HG03064 (cell line): Measurements from ENCODE around the gene ATP6V1B1.

Experiments used
- ATAC-seq: cut with Tn5 transposase; IDR thresholded peaks from one replicate; pipeline ENCODE4 v1.9.1; 2021; ENCODE audit warnings: low read depth; ENCODE audit not compliant: unreplicated experiment

Gene ATP6V1B1

DNA sequence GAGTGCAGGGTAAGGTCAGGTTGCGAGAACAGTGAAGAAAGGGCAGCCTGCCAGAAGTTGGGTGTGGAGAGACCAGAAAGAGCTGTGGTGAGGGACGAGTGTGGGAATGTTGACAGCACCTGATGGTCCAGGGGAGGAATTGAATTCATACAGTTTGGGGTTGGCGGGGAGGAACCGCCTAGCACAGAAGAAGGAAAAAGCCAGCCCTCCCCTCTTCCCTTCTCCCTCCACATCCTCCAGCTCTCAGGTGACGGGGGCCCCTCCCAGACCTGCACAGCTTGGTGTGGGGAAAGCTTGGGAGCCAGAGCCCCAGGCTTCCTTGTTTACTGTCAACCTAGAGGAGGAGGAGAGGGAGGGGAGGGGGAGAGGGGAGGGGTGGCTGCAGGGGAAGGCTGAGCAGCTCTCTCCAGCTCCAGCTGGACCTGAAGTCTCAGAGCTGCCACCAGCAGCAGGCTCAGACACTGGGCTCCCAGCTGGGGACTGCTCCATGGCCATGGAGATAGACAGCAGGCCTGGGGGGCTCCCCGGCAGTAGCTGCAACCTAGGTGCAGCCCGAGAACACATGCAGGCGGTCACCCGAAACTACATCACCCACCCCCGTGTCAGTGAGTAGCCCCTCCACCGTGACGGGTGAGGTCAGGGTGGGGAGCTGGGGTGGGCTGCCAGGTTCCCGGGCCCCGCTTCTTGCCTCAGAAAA is at the start of gene ATP6V1B1:
TSS of gene ATP6V1B1 (plus strand) at position 433 of the 697 bp plus-strand sequence. CDS start at position 488, 55 bp downstream.
- no peak for ATAC-seq

- ATAC-seq: no peak
Observed at GRCh38 chr2:70886541-70886987, 49.1 kb upstream of the ATP6V1B1 start.

- ATAC-seq: no peak
Observed at GRCh38 chr2:70887208-70887549, 48.5 kb upstream of the ATP6V1B1 start.

- ATAC-seq: no peak
Observed at GRCh38 chr2:70887550-70888246, 48.0 kb upstream of the ATP6V1B1 start.

DNA sequence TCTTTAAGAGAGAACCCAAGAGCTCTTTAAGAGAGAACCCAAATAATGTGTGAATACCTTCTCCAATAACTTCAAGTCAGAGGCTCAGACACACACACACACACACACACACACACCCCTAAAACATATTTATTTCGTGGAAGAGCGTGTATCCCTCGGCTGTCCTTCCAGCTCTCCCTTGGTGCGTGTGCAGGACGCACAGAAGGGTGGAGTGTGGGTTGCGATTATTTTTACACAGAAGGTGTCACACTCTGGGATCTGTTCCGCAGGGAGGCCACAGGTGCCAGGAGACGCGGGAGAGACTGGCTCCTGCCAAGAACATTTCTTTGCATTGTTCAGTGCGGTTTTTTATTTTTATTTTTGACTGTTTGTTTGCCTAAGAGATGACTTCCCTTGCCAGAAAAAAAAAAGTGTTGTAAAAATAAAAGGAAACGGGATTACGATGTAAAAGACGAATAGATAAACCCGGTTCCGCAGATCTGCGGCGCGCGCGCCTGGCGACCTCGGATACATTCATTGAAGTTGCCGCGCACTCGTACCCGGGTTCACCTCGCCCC is 47.3 kb upstream of the ATP6V1B1 start:
- no peak for ATAC-seq

- ATAC-seq: no peak
Observed at GRCh38 chr2:70888923-70889715, 46.6 kb upstream of the ATP6V1B1 start.

DNA sequence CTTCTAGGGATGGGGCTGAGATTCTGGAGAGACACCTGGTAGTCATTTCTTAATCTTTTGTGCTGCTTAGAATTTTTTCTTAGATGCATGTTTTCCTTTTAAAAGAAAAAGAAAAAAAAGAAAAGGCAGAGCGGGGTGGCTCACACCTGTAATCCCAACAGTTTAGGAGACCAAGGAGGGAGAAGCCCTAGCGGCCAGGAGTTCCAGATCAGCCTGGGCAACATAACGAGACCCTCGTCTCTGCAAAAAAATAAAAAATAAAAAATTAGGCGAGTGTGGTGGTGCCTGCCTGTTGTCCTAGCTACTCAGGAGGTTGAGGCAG is 46.0 kb upstream of the ATP6V1B1 start:
- no peak for ATAC-seq

DNA sequence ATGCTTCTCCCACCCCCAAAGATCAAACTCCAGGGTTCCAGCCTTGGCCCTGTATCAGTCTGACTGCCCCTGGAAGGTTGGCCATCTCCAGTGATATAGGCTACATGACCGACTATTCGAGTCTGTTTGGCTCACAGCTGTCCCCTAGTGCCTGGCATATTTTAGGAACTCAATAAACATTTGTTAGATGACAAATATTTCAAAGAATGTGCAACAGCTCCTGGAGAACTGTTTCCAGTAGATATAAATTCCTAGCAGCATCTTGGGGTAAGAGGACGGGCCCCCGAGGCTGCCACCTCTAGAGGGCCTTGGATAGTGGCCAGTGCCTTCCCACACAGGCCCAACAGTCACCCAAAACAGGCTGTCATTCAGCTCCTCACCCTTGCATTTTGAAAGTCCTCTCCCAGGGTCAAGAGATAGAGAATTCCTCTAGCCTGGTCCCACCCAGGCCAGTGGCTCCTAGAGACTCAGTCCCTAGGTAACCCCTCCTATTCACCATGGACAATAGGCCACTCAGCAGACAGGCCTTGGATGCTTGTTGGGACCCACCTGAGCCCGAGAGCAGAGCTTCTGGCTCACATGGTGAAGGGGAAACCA is 45.1 kb upstream of the ATP6V1B1 start:
- ATAC-seq: no peak

DNA sequence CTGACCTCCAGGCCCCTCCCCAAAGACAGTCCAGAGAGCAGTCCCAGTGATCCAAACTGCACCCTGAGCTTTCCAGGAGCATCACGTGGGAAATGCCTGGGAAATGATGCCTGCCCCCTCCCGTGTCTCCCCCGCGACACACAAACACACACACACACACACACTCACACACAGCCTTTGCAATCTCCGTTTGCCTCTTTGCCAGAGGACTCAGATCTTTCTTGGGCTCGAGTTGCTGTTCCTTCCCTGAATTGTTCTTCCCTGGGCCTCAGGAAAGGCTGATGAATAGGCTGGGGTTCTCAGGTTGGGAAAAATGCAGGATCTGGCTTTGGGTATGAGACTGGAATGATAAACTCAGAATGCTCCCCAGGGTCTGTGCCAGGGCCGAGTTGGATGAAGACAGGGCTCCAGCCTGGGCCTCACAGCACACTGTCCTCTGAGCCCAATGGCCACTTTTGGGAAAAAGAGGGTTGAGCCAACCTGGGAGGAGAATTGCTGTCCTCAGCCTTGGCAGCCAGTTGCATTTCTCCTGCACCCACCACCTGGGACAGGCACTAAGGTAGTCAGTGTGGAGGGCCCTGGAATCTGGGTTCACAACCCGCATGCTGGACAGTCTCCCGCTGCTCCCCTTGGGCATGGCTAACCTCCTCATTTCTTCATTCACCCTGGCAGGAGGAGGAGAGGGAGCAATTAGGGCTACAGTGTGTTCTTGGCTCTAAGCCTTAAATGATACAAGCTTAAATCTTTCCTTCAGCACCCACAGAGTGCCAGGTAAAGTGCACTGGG is 43.9 kb upstream of the ATP6V1B1 start:
- no peak for ATAC-seq

DNA sequence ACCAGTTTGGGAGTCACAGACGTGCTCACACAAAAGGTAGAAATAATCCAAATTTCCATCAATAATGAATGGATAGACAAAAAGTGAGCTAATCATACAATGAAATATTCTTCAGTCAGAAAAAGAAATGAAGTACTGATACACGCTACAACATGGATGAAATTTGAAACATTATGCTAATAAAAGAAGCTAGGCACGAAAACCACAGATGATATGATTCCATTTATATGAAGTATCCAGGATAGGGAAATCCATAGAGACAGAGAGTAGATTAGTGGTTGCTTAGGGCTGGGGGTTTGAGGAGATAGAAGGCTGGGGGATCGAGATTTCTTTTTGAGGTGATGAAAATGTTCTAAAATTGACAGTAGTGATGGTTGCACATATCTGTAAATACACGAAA is 43.0 kb upstream of the ATP6V1B1 start:
- ATAC-seq: no peak

DNA sequence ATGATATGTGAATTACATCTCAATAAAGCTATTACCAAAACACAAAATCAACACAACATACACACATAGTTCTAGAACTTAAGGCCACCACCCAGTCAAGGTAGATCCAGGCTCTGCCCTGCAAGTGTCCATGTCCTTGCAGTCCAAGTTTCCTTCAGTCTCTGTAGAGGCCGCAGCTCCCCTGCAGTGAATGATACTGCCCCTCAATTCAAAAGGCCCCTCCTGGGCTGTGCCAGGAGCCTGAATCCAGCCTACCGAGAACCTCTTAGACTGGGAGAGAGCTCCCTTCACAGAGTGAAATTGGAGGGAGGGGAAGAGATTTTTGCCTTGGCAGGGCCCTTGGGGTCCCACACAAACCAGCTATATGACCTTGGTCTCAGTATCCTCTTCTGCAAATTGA is 42.5 kb upstream of the ATP6V1B1 start:
- no peak for ATAC-seq

DNA sequence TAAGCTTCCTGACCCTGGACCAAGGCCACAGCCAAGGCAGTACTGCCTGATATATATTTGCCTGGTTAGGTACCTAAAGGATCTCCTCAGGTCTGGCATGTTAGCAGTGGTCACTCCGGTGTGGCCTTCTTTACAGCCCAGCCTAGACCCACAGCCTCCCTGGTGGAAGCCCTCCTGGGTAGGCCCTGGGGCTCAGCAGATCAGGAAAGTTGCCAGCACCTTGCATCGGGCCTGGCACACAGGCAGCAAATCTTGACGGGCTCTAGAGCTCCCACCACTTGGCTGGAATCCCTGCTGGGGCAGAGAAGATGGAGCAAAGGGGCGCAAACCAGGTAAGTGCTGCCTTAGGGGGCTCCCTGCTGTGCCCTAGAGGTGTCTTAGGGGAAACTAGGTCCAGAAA is 40.9 kb upstream of the ATP6V1B1 start:
- ATAC-seq: no peak

GRCh38 chr2:70895249-70895648 is 40.5 kb upstream of the ATP6V1B1 start:
- ATAC-seq: no peak

DNA sequence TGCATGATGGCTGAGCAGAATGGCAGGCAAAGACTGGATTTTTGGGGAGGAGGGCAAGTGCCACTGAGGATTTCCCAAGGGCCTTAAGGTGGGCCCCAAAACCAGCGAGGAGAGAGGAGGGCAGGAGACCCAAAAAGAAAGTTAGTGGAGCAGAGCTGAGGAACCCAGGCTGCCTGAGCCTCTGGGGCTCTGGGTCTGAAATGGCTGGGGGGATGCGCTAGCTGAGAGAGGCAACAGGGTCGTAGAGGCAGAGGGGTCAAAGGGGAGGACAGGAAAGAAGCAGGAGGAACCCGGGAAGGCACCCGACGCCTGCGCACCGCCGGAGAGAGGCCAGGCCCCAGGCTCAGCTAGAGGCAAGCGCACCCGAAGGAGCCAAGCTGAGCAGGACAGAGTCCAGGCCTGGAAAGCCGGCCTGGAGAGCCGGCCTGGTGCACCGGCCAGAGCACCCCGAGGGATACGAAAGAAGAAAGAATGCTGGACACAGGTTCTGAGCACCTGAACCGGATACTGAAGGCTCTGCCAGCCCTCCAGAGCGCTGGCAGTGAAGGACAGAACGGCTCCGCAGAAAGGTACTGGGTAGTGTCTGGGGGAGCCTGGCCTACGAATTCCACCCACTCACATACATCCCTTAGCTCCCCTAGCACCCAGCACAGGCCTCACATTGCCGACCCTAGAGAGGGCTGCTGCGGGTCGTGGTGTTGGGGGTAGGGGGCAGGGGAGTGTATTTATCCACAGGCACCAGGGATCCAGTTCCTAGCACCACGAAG is 39.5 kb upstream of the ATP6V1B1 start:
- no peak for ATAC-seq

DNA sequence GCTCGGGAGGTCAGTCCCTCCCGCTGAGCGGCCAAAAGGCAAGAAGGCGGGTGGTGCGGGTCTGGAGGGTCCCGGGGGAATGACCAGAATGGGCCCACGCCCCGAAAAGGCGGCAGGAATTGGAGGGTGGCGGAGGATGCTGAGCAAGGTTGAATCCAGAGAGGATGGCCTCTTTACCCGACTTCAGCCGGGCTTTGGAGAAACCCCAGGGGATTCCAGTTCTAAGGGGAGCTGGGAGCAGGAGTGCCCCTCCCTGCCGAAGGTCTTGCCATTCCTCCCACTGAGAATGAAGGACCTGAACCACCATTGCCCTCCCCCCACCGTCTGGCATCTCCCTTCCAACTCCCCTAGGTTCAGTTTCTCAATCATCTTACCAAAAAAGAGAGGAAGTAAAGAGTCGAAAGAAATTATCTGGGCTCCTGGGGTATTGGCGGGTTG is 38.9 kb upstream of the ATP6V1B1 start:
- ATAC-seq: no peak

GRCh38 chr2:70897203-70897976 is 38.3 kb upstream of the ATP6V1B1 start:
- ATAC-seq: no peak

DNA sequence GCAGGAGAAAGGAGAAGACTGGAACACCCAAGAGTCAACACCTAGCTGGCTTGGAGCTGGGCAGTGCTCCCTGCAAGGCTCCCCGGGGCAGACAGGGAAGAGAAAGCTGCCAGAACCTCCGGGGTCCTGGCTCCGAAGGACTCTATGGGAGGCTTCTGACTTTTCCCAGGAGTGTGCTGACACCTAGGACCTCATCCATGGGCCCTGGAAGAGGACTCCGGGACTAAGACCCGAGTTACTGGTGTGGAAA is 37.8 kb upstream of the ATP6V1B1 start:
- no peak for ATAC-seq

- ATAC-seq: no peak
Observed at GRCh38 chr2:70898363-70899240, 37.1 kb upstream of the ATP6V1B1 start.
